ENCODE results near the gene PPP1R12B.
"Not testable (repeated sequence)": the region's sequence is repeated elsewhere in the genome, so short reads cannot be mapped to it uniquely, and the experiment has no call there.

Gene PPP1R12B

DNA sequence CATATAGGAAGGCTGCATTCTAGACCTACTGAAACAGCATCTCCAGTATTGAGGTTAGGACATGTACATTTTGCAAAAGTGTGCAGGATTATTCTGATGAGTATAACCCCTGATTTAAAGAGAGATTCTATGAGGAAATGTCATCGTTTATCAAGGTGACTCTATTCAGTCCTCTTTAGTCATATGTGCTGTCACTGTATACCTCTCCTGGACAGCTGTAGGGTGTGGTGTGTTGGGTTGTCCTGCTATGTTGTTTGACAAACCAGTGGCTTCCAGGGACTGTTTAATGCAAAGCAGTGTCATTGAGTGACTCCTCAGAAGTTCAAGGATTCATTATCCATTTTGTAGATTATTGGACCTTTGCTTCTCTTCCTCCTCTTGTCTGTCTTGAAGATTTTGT lies 209.2 kb downstream of the PPP1R12B start:
- not testable (repeated sequence) for DNase-seq (ENCODE audit: low read depth in 2 of 2)

DNA sequence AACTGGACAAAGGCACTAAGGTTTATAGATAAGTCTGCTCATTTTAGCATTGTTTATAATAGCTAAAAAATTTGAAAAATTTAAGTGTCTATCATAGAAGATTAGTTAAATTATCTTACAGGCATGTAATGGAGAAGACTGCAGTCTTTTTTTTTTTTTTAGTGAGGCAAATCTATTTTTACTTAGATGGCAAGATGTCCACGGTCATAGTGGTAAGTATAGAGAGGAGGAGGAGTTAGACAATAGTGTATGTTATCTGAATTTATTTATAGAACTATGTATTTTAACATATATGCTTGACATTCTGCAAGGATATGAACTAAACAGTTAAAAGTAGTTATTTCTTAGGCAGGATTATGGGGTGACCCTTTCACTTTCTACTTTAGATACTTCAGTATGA lies 212.7 kb downstream of the PPP1R12B start:
- DNase-seq (ENCODE audit: low read depth in 2 of 2) = no peak

DNA sequence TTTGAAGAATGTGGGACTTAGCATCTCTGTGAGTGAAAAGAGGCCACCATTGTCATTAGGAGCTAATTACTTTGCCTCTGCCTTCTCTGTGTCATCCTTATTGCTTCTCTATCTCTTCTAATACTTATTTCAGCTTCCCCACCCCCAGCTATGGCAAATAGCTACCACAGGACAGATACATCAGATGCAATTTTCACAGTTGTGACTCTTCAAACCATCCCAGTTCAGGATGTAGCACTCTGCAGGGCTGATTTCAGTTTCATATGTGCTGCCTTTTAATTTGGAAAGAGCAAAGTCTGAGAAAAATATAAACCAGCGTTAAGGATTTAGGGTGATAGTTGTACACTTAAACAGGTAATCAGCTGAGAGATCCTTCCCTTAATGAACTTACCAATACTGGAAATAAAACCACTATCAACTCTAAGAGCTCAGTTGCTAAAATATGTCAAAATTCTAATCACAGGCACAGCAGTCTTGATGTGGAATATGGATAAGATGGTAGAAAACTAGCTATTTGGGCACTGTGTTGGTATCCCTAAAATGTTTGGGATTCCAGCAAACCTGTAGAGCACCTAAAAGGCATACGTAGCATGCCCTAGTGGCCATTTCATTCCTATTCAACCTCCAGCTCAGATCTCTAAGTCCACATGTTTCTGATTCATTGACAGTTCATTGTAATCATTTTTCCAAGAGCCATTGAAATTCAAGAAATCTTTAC lies 213.4 kb downstream of the PPP1R12B start:
- DNase-seq (ENCODE audit: low read depth in 2 of 2) = no peak

DNA sequence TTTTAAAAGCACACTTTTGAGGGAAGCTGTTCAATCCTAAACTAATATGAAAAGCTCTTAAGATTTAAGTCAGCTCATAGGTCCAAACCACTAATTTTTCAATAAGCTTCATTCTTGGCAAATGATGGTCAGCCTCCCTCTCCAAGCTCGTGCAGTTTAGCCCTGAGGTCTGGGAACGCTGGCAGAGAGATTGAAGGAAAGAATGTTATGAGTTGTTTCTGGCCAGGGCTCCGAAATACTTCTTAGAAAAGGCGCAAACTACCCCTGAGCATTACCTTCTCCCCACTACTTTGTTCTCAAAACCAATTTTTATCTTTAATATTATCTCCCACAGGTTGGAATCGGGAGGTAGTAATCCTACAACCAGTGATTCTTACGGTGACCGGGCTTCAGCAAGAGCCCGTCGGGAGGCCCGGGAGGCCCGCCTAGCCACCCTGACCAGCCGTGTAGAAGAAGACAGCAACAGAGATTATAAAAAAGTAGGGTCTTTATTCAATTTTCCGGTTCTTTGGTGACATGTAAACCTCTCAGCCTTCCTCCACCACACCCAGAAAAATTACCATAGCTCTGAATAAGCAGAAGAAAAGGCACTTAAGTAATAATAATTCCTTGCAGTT lies 214.1 kb downstream of the PPP1R12B start:
- no peak for DNase-seq (ENCODE audit: low read depth in 2 of 2)

DNA sequence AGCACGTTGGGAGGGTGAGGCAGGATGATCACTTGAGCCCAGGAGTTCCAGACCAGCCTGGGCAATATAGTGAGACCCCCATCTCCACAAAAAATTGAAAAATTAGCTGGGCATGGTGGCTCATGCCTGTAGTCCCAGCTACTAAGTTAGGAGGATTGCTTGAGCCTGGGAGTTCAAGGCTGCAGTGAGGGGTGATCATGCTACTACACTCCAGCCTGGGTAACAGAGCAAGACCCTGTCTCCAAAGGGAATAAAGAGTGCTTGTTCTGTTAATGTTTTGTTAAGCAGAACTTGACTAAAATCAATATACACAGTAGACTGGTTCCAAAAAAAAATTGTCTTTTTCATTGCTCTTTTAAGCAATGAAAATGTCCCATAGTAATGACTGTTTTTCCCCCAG lies 215.3 kb downstream of the PPP1R12B start:
- DNase-seq (ENCODE audit: low read depth in 2 of 2) = no peak

DNA sequence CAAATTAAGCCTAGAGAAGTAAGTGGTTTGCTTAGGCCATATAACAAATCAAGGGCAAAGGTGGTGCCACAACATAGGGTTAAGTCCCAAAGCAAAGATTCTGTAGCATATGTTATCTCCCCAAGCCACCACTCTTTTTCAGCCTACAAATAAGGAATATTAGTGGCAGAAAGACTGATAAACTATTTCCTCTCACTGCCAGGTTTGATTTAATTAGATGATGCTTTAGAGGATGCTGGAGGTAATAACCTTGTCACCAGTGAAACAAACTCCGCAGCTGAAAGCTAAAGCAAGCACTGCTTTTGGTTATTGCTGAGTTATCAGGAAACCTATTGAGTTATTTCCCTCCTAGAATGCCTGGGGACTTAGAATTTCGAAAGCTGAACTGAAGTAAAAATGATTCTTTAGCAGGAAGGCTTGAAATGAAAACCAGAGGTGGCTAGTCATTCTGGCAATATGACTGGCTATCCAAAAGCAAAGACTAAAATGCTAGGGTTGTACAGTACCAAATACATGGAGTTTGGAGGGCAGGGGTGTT lies 216.5 kb downstream of the PPP1R12B start:
- no peak for DNase-seq (ENCODE audit: low read depth in 2 of 2)

DNA sequence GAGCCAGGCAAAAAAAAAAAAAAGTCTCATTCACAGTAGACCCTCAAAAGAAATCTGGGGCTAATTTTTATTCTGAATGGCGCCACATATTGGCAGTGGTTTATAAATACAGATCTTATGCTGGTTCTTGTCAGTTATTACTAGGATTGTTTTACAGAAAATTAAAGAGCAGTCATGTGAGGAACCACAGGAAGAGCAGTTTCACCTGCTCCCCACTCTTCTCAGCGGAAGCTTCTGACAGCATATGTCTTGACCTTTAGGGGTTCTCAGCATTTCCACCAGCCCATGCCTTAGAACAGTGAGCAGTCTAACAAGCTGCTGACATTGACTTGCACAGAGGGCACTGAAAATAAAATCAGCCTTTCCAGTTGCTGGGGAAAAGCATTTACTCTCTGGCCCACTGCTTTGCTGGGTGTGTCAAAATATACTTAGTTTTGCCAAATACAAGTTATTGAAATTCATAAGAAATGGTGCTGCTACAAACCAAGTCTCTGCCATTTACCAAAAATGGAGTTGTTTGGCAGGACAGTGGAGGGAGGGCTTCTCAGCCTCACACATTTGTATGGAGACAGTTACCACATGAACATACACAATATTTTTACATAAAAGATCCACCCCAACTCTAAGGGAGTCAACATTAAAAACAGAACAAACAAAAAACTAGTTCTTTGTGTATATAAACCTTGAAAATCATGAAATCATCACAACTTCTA lies 217.5 kb downstream of the PPP1R12B start:
- DNase-seq (ENCODE audit: low read depth in 2 of 2) = no peak

DNA sequence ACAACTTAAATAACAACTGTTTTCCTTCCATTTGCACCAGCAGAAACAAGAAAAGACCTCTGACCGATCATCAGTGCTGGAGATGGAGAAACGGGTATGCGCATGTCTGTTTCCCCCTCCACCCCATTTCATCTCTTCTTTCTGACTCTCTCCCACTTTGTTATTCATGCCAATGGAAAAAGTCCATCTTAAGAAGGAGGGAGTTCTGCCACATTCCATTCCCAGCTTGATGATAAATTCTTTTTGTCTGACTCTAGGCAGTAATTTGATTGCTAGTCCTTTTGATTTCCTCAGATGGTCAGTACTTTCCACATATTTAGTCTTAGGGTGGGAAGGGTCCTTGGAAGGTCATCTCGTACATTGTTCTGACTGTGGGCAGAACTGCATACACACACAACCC lies 219.2 kb downstream of the PPP1R12B start:
- no peak for DNase-seq (ENCODE audit: low read depth in 2 of 2)

DNA sequence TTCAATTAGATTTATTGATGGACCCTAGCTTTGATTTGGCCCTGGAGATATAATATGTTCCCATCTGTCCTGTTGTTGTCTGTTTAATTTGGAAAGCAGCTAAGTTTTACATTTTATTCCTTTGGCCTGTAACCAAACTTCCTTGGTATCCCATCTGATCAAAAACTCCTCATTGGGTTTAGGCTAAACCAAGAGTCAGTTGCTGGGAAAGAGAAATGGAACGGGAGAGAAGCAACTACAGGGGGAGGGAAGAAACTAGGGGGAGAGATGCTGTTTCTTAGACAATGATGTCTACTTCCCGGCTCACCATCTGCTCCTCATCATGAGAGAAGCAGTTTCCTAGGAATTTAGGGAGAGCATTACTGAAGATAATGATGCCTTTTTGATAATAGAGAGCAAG lies 219.9 kb downstream of the PPP1R12B start:
- no peak for DNase-seq (ENCODE audit: low read depth in 2 of 2)

DNA sequence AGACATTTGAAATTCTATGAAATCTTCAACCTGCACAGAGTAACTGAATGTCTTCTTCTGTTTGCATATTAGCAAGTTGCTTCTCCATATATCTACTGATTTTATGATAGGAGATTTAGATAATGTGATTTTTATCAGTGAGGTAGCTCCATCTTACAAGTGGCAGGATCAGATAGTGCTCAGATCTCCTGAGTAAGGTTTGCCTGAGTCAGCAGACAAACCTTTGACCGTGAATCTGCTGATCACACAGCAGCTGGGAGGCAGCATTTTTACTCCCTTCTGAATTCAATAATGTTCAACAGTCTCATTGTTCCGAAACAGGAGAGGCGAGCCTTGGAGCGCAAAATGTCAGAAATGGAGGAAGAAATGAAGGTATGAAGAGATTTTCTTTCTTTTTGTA lies 220.3 kb downstream of the PPP1R12B start:
- no peak for DNase-seq (ENCODE audit: low read depth in 2 of 2)

DNA sequence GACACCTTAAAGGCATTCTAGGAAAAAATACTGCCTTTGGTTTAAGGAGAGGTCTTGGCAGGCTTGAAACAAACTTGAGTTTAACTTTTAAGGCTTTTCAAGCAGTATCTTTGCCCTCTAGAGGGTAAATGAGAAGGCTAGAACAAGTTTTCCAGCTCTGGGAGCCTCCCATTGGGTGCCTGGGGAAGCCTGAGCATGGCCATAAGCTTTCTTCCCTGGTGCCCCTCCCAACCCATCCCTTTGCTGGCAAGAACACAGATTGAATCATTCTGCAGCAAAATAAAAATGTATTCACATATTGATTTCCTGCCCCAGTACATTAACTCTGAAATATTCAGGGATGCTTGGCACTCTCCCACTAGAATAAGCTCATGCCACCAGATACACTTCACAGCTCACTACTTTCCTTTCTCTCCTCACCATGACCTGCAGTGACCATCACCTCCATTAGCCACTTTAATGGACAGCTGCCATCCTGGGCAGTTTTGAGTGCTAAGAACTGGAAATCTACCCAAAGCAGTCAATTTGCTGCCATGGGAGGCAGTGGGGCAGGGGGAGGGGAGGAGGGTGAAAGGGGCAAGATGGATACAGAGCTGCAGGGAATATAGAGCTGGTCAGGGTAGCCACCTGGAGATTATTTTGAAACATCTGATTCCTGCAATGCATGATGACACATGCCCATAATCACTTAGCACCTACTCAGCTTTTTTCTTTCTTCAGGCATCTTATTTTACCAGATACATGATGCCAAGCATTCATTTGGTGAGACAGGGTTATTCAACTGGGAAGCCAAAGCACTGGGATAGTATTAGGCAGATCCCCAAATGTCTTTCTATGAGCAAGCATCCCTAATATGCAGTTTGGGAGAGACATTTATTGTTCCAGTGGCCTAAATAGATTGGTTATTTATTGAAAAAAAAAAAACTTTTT lies 221.2 kb downstream of the PPP1R12B start:
- no peak for DNase-seq (ENCODE audit: low read depth in 2 of 2)

DNA sequence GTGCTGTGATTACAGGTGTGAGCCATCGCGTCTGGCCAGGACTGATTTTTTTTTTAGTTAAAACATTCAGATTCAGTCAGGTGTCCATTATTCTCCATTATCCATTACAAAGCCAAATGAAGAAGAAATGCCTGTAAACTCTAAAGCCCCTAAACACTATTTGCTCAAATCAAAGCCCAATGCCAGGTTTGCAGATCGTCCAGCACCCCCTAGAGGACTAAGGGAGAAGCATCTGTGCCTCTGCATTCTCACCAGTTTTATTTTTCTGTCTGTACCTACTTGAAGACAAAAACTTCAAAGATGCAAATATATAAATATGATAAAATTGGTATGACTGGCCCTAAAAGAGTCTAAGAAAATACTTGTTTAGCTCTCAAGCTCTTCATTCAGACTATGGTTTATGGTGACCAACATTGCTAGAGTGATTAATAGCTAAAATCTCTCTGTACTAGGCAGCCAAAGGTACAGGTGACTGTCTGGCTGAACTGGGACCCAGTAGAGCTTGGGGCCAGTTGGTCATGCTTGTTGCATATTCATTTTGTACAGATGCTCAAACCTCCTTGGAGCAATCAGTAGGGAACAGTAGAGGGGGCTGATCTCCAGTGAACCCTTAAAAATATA lies 223.3 kb downstream of the PPP1R12B start:
- DNase-seq (ENCODE audit: low read depth in 2 of 2) = no peak

DNA sequence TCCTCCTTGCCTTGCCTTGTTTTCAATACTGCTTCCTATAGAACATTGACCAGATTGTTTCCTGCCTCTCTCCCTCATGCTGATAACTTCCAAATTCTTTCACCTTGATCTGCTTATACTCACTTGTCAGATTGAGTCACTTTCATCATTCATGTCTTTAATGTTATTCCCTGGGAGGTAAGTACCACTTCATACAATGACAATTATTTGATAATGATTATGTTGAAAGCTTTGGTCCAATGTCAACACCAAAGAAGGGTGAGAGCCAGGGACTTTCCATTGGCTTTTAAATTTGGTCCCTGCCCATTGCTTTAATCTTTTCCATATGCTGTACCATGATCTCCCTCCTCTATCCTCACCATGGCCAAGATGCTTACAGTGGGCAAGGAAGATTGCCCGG lies 224.4 kb downstream of the PPP1R12B start:
- no peak for DNase-seq (ENCODE audit: low read depth in 2 of 2)

DNA sequence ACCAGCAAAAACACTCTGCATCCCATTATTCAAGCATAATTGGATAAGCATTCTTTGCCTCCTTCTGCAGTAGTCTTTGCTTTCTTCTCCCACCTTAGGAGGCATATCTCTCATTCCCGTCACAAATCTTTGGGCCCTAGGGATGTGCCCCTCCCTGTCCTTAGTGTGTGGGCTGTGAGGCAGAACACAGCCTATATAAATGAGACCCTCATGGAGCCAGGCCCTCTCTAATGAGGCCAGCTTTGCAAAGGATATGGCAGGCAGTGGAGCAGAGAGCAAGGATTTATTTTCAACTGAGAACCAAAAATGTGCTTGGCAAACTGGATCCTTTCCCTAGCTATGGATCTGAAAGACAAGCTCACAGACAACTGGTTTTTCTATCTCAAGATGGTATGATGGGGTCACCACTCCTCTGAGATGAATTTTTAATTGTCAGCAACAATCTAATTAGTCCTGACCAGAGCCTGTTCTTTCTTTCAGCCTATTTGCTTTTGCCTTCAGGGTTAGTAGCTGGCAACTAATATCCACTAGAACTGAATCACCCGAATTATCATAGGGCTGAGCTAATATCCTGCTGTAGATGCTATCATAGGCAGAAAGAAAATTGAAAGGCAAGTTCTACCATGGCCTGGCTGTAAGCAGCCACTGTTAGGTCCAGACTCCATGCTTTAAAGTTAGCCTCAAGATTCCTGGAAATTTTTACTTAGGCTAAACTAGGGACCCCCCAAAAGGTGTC lies 227.6 kb downstream of the PPP1R12B start:
- no peak for DNase-seq (ENCODE audit: low read depth in 2 of 2)

DNA sequence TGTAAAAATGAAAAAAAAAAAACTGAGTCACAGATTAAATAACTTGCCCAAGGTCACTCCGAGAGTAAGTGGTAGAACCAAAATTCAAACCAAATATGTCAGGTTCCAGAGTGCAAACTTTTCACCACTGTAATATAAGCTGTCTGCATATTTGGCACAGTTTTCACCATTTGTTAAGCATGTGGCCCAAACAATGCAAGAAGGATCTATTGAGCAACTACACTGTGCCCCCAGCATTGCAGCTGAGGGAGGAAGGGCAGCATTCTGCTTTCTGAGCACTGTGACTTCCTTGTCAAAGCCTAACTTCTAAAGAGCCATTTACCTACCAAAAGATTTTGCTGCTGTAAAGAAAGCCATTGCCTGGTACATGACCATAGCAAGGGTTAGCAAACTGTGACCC lies 228.3 kb downstream of the PPP1R12B start:
- no peak for DNase-seq (ENCODE audit: low read depth in 2 of 2)

DNA sequence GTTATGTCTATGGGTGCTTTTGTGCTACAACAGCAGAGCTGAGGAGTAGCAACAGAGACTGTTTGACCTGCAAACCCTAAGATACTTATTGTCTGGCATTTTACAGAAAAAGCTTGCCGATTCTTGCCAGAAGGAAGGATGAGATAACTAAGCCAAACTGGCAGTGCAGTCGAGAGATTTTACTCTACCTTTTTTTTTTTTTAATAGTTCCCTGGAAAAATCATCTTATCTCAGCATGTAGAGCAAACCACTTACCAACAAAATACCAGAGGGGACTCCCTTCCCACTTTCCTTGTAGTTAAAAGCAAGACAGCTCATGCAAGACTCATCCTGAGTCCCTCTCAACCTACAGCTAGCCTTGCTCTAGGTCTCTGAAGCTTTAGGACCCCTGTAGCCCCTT lies 228.9 kb downstream of the PPP1R12B start:
- DNase-seq (ENCODE audit: low read depth in 2 of 2) = no peak

DNA sequence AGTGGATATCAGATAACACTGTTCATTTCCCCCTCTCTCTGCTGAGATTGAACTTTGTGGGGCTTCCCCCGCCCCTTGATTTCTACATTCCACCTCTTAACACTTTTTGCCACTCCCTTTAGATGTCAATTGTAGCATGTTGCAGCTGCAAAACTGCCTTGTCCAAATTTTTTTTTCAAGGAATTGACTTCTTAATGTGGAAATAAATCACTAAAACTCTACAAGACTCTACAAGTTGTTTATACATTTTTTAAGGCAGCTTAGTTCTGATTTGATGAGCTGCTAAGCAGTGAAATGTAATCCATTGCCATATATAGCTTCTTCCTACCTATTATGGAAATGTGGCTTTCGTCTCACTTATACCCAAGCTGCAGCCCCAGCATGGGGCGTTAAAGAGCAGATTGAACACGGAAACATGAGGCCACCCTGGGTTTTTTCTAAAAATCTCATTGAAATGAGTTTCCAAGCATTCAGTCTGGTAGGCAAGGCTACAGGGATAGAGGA lies 229.6 kb downstream of the PPP1R12B start:
- no peak for DNase-seq (ENCODE audit: low read depth in 2 of 2)

DNA sequence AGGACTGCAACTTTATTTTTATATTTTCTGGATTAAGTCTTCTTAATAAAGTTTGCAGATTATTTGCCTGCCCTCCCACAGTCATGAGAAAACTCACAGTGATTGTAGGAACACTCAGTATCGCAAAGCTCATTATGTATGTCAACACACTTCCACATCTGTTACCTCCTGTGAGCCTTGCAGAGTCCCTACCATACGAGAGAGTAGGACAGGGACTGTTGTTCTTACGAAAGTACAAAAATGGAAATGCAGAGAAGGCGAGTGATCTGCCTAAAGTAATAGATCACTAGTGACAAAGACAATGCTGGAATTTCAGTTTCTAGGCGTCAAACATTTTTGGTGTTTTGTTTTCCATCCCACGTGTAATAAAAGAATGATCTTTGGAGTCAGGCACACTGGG lies 230.1 kb downstream of the PPP1R12B start:
- DNase-seq (ENCODE audit: low read depth in 2 of 2) = no peak

DNA sequence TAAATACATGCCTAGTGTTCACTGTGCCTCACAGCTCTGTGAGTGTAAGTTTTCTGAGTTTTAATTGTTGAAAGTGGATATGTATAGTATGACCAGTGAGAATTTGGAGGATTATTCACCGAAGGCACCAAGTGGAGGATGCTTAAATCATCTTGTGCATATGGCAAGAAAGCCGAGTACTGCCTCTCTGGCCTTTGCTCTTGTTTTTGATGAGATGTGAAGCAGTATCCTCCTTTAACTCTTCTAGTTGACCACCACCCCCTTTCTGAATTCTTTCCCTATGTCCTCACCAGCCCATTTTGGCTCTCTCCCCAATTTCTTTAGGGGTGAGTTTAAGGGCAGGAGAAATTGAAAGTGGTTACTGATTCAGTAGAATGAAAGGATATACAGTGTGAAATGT lies 231.3 kb downstream of the PPP1R12B start:
- no peak for DNase-seq (ENCODE audit: low read depth in 2 of 2)

DNA sequence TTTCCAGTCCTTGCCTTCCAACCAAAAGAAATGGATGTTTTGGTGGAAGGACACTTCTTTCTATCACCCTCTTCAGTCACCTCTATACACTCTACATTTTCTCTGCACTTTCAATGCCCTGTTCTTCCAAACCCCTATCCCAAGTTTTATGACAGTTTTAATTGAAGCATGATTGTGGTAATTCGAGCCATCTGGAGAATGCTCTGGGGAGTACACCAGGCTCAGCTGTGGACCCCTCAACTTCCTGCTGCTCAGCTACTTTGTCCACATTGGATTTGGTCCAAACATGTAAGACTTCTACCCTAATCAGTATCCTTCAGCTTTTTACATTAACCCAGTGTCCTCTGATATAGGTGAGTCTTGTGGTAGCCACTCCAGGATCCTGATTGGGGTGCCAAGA lies 232.1 kb downstream of the PPP1R12B start:
- no peak for DNase-seq (ENCODE audit: low read depth in 2 of 2)

Measured in stimulated activated CD8-positive, alpha-beta memory T cell treated with anti-CD3 and anti-CD28 coated beads, Interleukin-2, amount 100 ng/mL, for 1 hour (primary cell).